SK-N-SH (cell line): ENCODE results near the gene RASA3. TPM values are rescaled to one million over a fixed set of nuclear protein-coding genes. Genes with fewer than 3 reads are reported as not detected.

Experiments used
- CTCF ChIA-PET: fragments of 300-600, 350-600 bp; formaldehyde crosslinking; extraction: SDS; loops from one replicate; lab custom pipeline; 2021; lab: Yijun Ruan, JAX
- POLR2A ChIA-PET: fragments of 350-600 bp; sonication (Branson Sonifier 250); formaldehyde crosslinking; extraction: SDS; loops from one replicate; lab custom pipeline; 2020; ENCODE audit warnings: antibody characterized with exemption, inconsistent platforms; lab: Yijun Ruan, JAX
- DNase-seq: peaks from one replicate; pipeline ENCODE4 v3.0.0; 2012
- H2AFZ ChIP-seq: fragments of 200-600 bp; sonication (generic); 2 replicates; pipeline ENCODE4 v1.8.1; 2016; ENCODE audit warnings: antibody characterized with exemption, mild to moderate bottlenecking, low read depth
- H3F3A ChIP-seq: fragments of 200-600 bp; sonication (generic); replicated peaks from 2 replicates; pipeline ENCODE3; 2016; ENCODE audit warnings: antibody characterized with exemption, mild to moderate bottlenecking; ENCODE audit not compliant: insufficient read depth
- H3K27ac ChIP-seq, 2 experiments: fragments of 200-500 bp in 1 of 2; fragments of 200-600 bp in 1 of 2; sonication (Bioruptor generic) in 1 of 2; sonication (generic), shearing (Covaris generic) in 1 of 2; 2 replicates each; pipeline versions ENCODE4 v1.5.1 to v1.6.1; 2014 to 2016; ENCODE audit warnings: low read depth in 2 of 2, inconsistent platforms in 1 of 2, low read length in 1 of 2, mild to moderate bottlenecking in 1 of 2, mixed read lengths in 1 of 2
- H3K27me3 ChIP-seq: fragments of 200-600 bp; sonication (generic), shearing (Covaris generic); 2 replicates; pipeline ENCODE4 v1.6.1; 2016; ENCODE audit warnings: mixed run types; ENCODE audit not compliant: insufficient read depth
- H3K36me3 ChIP-seq, 2 experiments: fragments of 200-500 bp in 1 of 2; fragments of 200-600 bp in 1 of 2; sonication (Bioruptor generic) in 1 of 2; sonication (generic) in 1 of 2; replicated peaks in 1 of 2; 2 replicates each; pipeline versions ENCODE3 to v1.5.1; 2014 to 2016; ENCODE audit warnings: low read length in 1 of 2, mild to moderate bottlenecking in 1 of 2; ENCODE audit not compliant: insufficient read depth in 2 of 2, control insufficient read depth in 1 of 2
- H3K4me1 ChIP-seq, 2 experiments: fragments of 200-500 bp in 1 of 2; fragments of 200-600 bp in 1 of 2; sonication (Bioruptor generic) in 1 of 2; sonication (generic), shearing (Covaris generic) in 1 of 2; 2 replicates each; pipeline versions ENCODE4 v1.5.1 to v1.6.1; 2014 to 2016; ENCODE audit warnings: low read depth in 1 of 2, low read length in 1 of 2, mixed run types in 1 of 2; ENCODE audit not compliant: insufficient read depth in 2 of 2, control insufficient read depth in 1 of 2
- H3K4me2 ChIP-seq: fragments of 200-600 bp; sonication (generic), shearing (Covaris generic); 2 replicates; pipeline ENCODE4 v1.6.1; 2017; ENCODE audit warnings: mixed run types
- H3K4me3 ChIP-seq, 2 experiments: fragments of 200-500 bp in 1 of 2; fragments of 200-600 bp in 1 of 2; sonication (Bioruptor generic) in 1 of 2; sonication (generic), shearing (Covaris generic) in 1 of 2; 2 replicates each; pipeline versions ENCODE4 v1.5.1 to v1.8.1; 2014 to 2016; ENCODE audit warnings: low read depth in 2 of 2, inconsistent platforms in 1 of 2, low read length in 1 of 2, mild to moderate bottlenecking in 1 of 2, mixed read lengths in 1 of 2, moderate library complexity in 1 of 2
- H3K79me2 ChIP-seq: fragments of 200-600 bp; sonication (generic); 2 replicates; pipeline ENCODE4 v1.8.1; 2017; ENCODE audit warnings: mild to moderate bottlenecking; ENCODE audit not compliant: insufficient read depth
- H3K9ac ChIP-seq: fragments of 200-600 bp; sonication (generic); 2 replicates; pipeline ENCODE4 v1.6.1; 2017; ENCODE audit warnings: mixed run types
- H3K9me2 ChIP-seq: fragments of 200-600 bp; sonication (generic); 2 replicates; pipeline ENCODE4 v1.6.1; 2017; ENCODE audit warnings: mixed run types
- H3K9me3 ChIP-seq: fragments of 200-600 bp; sonication (generic); 2 replicates; pipeline ENCODE4 v1.6.1; 2017; ENCODE audit warnings: mixed run types, mild to moderate bottlenecking, moderate library complexity
- H4K20me1 ChIP-seq: fragments of 200-600 bp; sonication (generic); 2 replicates; pipeline ENCODE4 v1.6.1; 2017; ENCODE audit warnings: mild to moderate bottlenecking, mixed run types; ENCODE audit not compliant: insufficient read depth
- CHD2 ChIP-seq: fragments of 150-350 bp; IDR thresholded peaks from 2 replicates; pipeline ENCODE4 v1.6.1; 2018; ENCODE audit warnings: low read length; ENCODE audit not compliant: partially characterized antibody
- EP300 ChIP-seq, 2 experiments: IDR thresholded peaks; 2 replicates each; pipeline versions ENCODE4 v1.4.0 to v1.6.1; 2012; ENCODE audit warnings: borderline replicate concordance in 1 of 2, low read depth in 1 of 2, low read length in 1 of 2
- FOSL2 ChIP-seq: IDR thresholded peaks from 2 replicates; pipeline ENCODE4 v1.4.0; 2012; ENCODE audit warnings: low read depth, mild to moderate bottlenecking, moderate library complexity, borderline replicate concordance
- GABPA ChIP-seq: IDR thresholded peaks from 2 replicates; pipeline ENCODE4 v1.4.0; 2012; ENCODE audit warnings: low read depth, mild to moderate bottlenecking
- MEF2A ChIP-seq: IDR thresholded peaks from 2 replicates; pipeline ENCODE4 v1.4.0; 2012; ENCODE audit warnings: low read depth, borderline replicate concordance
- MXI1 ChIP-seq: IDR thresholded peaks from 2 replicates; pipeline ENCODE4 v1.6.1; 2012; ENCODE audit warnings: mild to moderate bottlenecking, low read depth, low read length, improper control_type of control experiment
- NFIC ChIP-seq: IDR thresholded peaks from 2 replicates; pipeline ENCODE4 v1.4.0; 2012; ENCODE audit warnings: borderline replicate concordance
- NRF1 ChIP-seq: IDR thresholded peaks from 2 replicates; pipeline ENCODE4 v1.6.1; 2012; ENCODE audit warnings: low read depth, mild to moderate bottlenecking, low read length
- POLR2AphosphoS5 ChIP-seq: IDR thresholded peaks from 2 replicates; pipeline ENCODE4 v1.6.1; 2012; ENCODE audit warnings: low read depth, low read length
- RFX5 ChIP-seq: IDR thresholded peaks from 2 replicates; pipeline ENCODE4 v1.6.1; 2012; ENCODE audit warnings: mild to moderate bottlenecking, improper control_type of control experiment, low read length
- RXRA ChIP-seq: IDR thresholded peaks from 2 replicates; pipeline ENCODE4 v1.4.0; 2012; ENCODE audit warnings: low read depth, mild to moderate bottlenecking, borderline replicate concordance
- SIN3A ChIP-seq: IDR thresholded peaks from 2 replicates; pipeline ENCODE4 v1.6.1; 2012; ENCODE audit warnings: low read depth, mild to moderate bottlenecking, low read length, moderate library complexity, borderline replicate concordance
- SMC3 ChIP-seq: IDR thresholded peaks from 2 replicates; pipeline ENCODE4 v1.6.1; 2012; ENCODE audit warnings: low read depth, low read length, improper control_type of control experiment
- USF2 ChIP-seq: fragments of 150-350 bp; IDR thresholded peaks from 2 replicates; pipeline ENCODE4 v1.6.1; 2017; ENCODE audit warnings: antibody characterized with exemption, low read length, low read depth, borderline replicate concordance
- WGBS: methylation state at CpG from one replicate; pipeline ENCODE4 v1.1.6; 2017; ENCODE audit warnings: low lambda C conversion rate; 5-methylcytosine and 5-hydroxymethylcytosine counted together
- polyA plus RNA-seq, 3 experiments: library from polyadenylated mRNA; depleted of rRNA; stranded (reverse); fragments of >200 nt; gene quantifications; 2 replicates each; pipeline ENCODE4 v1.2.3, GENCODE V29; 2012
- TF ChIP-seq, protein P1 (sequence below): fragments of 150-350 bp; IDR thresholded peaks from 2 replicates; pipeline ENCODE4 v1.6.1; 2016; ENCODE audit warnings: mild to moderate bottlenecking, low read depth, low read length
- TF ChIP-seq, protein P2 (sequence below): fragments of 200-600 bp; sonication (generic); IDR thresholded peaks from 2 replicates; pipeline ENCODE4 v1.6.1; 2017; ENCODE audit warnings: antibody characterized with exemption, mild to moderate bottlenecking, moderate library complexity
- TF ChIP-seq, protein P3 (sequence below): IDR thresholded peaks from 2 replicates; pipeline ENCODE4 v1.4.0; 2012; ENCODE audit warnings: low read depth, borderline replicate concordance

Gene RASA3
- polyA plus RNA-seq, 1 of the 3 experiments (the other 2 are of a cell fraction): 25.1 TPM

- Histone ChIP-seq H3K9me2 (no peaks in the 10 kb centered on the region), H3K4me3 (no peak overlapping the region), H3K27me3 (no peaks in the 10 kb centered on the region), H3K27ac (no peak overlapping the region), H4K20me1 (0 out of 2 replicates have a peak, but pooled peaks cover 31% of the 10 kb centered on the region), H3K79me2 (peaks cover 84% of the 10 kb centered on the region), H3K9ac (no peak overlapping the region), H3F3A (peaks cover 10% of the 10 kb centered on the region), H3K4me1 (peaks cover 0 to 5% of the 10 kb centered on the region in 2 experiments; a peak in 1 of 4 replicates), H3K9me3 (no peaks in the 10 kb centered on the region), H3K4me2 (no peak overlapping the region), H3K36me3 (peaks cover 0 to 2% of the 10 kb centered on the region in 2 experiments), H2AFZ (no peak overlapping the region)
- no peak for DNase-seq
- POLR2A ChIA-PET: no interaction called here
- TF ChIP-seq, protein P1, sequence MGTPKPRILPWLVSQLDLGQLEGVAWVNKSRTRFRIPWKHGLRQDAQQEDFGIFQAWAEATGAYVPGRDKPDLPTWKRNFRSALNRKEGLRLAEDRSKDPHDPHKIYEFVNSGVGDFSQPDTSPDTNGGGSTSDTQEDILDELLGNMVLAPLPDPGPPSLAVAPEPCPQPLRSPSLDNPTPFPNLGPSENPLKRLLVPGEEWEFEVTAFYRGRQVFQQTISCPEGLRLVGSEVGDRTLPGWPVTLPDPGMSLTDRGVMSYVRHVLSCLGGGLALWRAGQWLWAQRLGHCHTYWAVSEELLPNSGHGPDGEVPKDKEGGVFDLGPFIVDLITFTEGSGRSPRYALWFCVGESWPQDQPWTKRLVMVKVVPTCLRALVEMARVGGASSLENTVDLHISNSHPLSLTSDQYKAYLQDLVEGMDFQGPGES: no peak
- TF ChIP-seq RXRA (no peak), FOSL2 (no peak), USF2 (no peak), POLR2AphosphoS5 (no peak), SIN3A (no peak), CHD2 (no peak), MEF2A (no peak), SMC3 (no peak), NFIC (no peak), RFX5 (no peak), EP300 (IDR thresholded peaks at IDR 0.05; ENCODE audit: borderline replicate concordance in 1 of 2, low read depth in 1 of 2, low read length in 1 of 2) (no peak), NRF1 (no peak), GABPA (no peak), MXI1 (no peak)
- TF ChIP-seq, protein P2, sequence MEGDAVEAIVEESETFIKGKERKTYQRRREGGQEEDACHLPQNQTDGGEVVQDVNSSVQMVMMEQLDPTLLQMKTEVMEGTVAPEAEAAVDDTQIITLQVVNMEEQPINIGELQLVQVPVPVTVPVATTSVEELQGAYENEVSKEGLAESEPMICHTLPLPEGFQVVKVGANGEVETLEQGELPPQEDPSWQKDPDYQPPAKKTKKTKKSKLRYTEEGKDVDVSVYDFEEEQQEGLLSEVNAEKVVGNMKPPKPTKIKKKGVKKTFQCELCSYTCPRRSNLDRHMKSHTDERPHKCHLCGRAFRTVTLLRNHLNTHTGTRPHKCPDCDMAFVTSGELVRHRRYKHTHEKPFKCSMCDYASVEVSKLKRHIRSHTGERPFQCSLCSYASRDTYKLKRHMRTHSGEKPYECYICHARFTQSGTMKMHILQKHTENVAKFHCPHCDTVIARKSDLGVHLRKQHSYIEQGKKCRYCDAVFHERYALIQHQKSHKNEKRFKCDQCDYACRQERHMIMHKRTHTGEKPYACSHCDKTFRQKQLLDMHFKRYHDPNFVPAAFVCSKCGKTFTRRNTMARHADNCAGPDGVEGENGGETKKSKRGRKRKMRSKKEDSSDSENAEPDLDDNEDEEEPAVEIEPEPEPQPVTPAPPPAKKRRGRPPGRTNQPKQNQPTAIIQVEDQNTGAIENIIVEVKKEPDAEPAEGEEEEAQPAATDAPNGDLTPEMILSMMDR: no peak
- TF ChIP-seq, protein P3, sequence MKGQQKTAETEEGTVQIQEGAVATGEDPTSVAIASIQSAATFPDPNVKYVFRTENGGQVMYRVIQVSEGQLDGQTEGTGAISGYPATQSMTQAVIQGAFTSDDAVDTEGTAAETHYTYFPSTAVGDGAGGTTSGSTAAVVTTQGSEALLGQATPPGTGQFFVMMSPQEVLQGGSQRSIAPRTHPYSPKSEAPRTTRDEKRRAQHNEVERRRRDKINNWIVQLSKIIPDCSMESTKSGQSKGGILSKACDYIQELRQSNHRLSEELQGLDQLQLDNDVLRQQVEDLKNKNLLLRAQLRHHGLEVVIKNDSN: no peak
- WGBS: 96% methylated on average over 4 of the region's 17 CpGs
- CTCF ChIA-PET: no interaction called here
Measured at GRCh38 chr13:114041493-114041892, 90.9 kb downstream of the RASA3 start.
